Colonic mucosa (tissue), 4 donors: ENCODE results near the gene IRF4. TPM values are rescaled to one million over a fixed set of nuclear protein-coding genes. Genes with fewer than 3 reads are reported as not detected.
"Not testable (repeated sequence)": the region's sequence is repeated elsewhere in the genome, so short reads cannot be mapped to it uniquely, and the experiment has no call there.

Experiments used
- DNase-seq: peaks from one replicate; pipeline ENCODE4 v3.0.0-alpha.2; 2020
- H3K27ac ChIP-seq: fragments of 200-600 bp; one replicate; pipeline ENCODE4 v1.8.0; 2021
- H3K27me3 ChIP-seq: fragments of 200-600 bp; one replicate; pipeline ENCODE4 v1.8.0; 2021
- H3K36me3 ChIP-seq: fragments of 200-600 bp; one replicate; pipeline ENCODE4 v1.8.0; 2021
- H3K4me1 ChIP-seq: fragments of 200-600 bp; one replicate; pipeline ENCODE4 v1.8.0; 2021; ENCODE audit warnings: mild to moderate bottlenecking
- H3K4me3 ChIP-seq: fragments of 200-600 bp; one replicate; pipeline ENCODE4 v1.8.0; 2021
- H3K9ac ChIP-seq, 2 donors: one replicate each; pipeline ENCODE4 v1.7.0; 2013; ENCODE audit warnings: control low read depth in 2 of 2, low read depth in 2 of 2, low read length in 2 of 2
- H3K9me3 ChIP-seq: fragments of 200-600 bp; one replicate; pipeline ENCODE4 v1.8.0; 2021
- CTCF ChIP-seq: fragments of 200-600 bp; IDR thresholded peaks from one replicate; pipeline ENCODE4 v1.8.0; 2022; ENCODE audit warnings: antibody characterized with exemption, mild to moderate bottlenecking
- intact Hi-C: fragments of 100-400 bp; cut with DNase I; formaldehyde crosslinking; loops from one replicate; pipeline ENCODE4 v1.14.1; 2022
- total RNA-seq, 2 donors: library from RNA; stranded (reverse); fragmentation: NEBNext Ultra II Directional in 1 of 2; extraction: Animal tissue kit (Norgen Biotek cat#: 25700) in 1 of 2; gene quantifications; one replicate each; pipeline ENCODE4 v1.2.1, GENCODE V29; 2021
- donor health status: healthy.
- donor health status: DM: no; HTN: no; CAD: no.
- donor health status: DM: no; HTN: no; CAD: no.

The IRF4 gene
- total RNA-seq, 2 donors from 2014 or later, result 4.7 to 8.8 TPM

GRCh38 chr6:370555-370954 is 21.0 kb upstream of the IRF4 start:
- Histone ChIP-seq H3K27me3 (no peaks in the 10 kb centered on the region), H3K4me3 (no peak overlapping the region), H3K9ac (no peak overlapping the region), H3K4me1 (no peaks in the 10 kb centered on the region), H3K27ac (no peak overlapping the region), H3K36me3 (no peaks in the 10 kb centered on the region), H3K9me3 (no peaks in the 10 kb centered on the region)
- TF ChIP-seq CTCF, result no peak
- intact Hi-C loops, result no loop called here
- DNase-seq, result no peak

- H3K9ac ChIP-seq, H3K4me3 ChIP-seq, H3K4me1 ChIP-seq, H3K27ac ChIP-seq, H3K36me3 ChIP-seq, DNase-seq, H3K27me3 ChIP-seq, H3K9me3 ChIP-seq, intact Hi-C loops: not testable (repeated sequence)
These were observed 19.7 kb upstream of the IRF4 start for GRCh38 chr6:371851-372250.

GRCh38 chr6:372336-372911 is 19.1 kb upstream of the IRF4 start:
- Histone ChIP-seq H3K36me3 (no peaks in the 10 kb centered on the region), H3K27me3 (no peaks in the 10 kb centered on the region), H3K4me1 (no peaks in the 10 kb centered on the region), H3K4me3 (no peak overlapping the region), H3K9ac (no peak overlapping the region), H3K27ac (no peak overlapping the region), H3K9me3 (no peaks in the 10 kb centered on the region)
- DNase-seq, result no peak
- no peak for TF ChIP-seq CTCF
- intact Hi-C loops, result no loop called here

GRCh38 chr6:373031-373430 is 18.5 kb upstream of the IRF4 start:
- H3K9me3 ChIP-seq, result no peaks in the 10 kb centered on the region
- H3K9ac ChIP-seq, result no peak overlapping the region
- no peaks in the 10 kb centered on the region for H3K4me1 ChIP-seq
- no peaks in the 10 kb centered on the region for H3K36me3 ChIP-seq
- H3K27ac ChIP-seq, result no peak overlapping the region
- no peaks in the 10 kb centered on the region for H3K27me3 ChIP-seq
- no peak for DNase-seq
- TF ChIP-seq CTCF, result no peak
- intact Hi-C loops, result no loop called here
- H3K4me3 ChIP-seq, result no peak overlapping the region

- Histone ChIP-seq H3K4me1 (no peaks in the 10 kb centered on the region), H3K4me3 (no peak overlapping the region), H3K27me3 (no peaks in the 10 kb centered on the region), H3K9me3 (no peaks in the 10 kb centered on the region), H3K9ac (no peak overlapping the region), H3K27ac (no peak overlapping the region), H3K36me3 (no peaks in the 10 kb centered on the region)
- no peak for DNase-seq
- intact Hi-C loops, result no loop called here
- TF ChIP-seq CTCF, result no peak
These were observed 17.5 kb upstream of the IRF4 start for GRCh38 chr6:373773-374724.

GRCh38 chr6:374956-375355 is 16.6 kb upstream of the IRF4 start:
- TF ChIP-seq CTCF, result no peak
- H3K4me3 ChIP-seq, result no peak overlapping the region
- DNase-seq, result no peak
- intact Hi-C loops, result no loop called here
- no peaks in the 10 kb centered on the region for H3K4me1 ChIP-seq
- no peak overlapping the region for H3K27ac ChIP-seq
- no peak overlapping the region for H3K9ac ChIP-seq
- H3K36me3 ChIP-seq, result no peaks in the 10 kb centered on the region
- H3K27me3 ChIP-seq, result no peaks in the 10 kb centered on the region
- no peaks in the 10 kb centered on the region for H3K9me3 ChIP-seq
